Right atrium auricular region (tissue), 2 donors: ENCODE results near the gene TMOD4. TPM values are rescaled to one million over a fixed set of nuclear protein-coding genes. Genes with fewer than 3 reads are reported as not detected.
A peak's percentile ranks its signal among the peaks of the same experiment; 100 is the strongest.

ENCODE experiments used
- DNase-seq: peaks from one replicate; pipeline ENCODE4 v3.0.0-alpha.2; 2019; ENCODE audit warnings: low spot score
- H3K27ac ChIP-seq, 2 donors: fragments of 200-600 bp; sonication (generic); 1 replicate in 1 of 2; 2 replicates in 1 of 2; pipeline ENCODE4 v1.5.1; 2016 to 2019
- H3K27me3 ChIP-seq, 2 donors: fragments of 200-600 bp; sonication (generic); one replicate each; pipeline versions ENCODE4 v1.5.1 to v1.6.0; 2017 to 2019
- H3K36me3 ChIP-seq: fragments of 200-600 bp; sonication (generic); one replicate; pipeline ENCODE4 v1.5.1; 2016
- H3K4me1 ChIP-seq, 2 donors: fragments of 200-600 bp; sonication (generic); one replicate each; pipeline versions ENCODE4 v1.5.1 to v1.6.0; 2017 to 2019
- H3K4me3 ChIP-seq, 2 donors: fragments of 200-600 bp; sonication (generic); 1 replicate in 1 of 2; 2 replicates in 1 of 2; pipeline ENCODE4 v1.5.1; 2017 to 2019; ENCODE audit warnings: mild to moderate bottlenecking in 1 of 2, moderate library complexity in 1 of 2
- H3K9me3 ChIP-seq, 2 donors: fragments of 200-600 bp; sonication (generic); one replicate each; pipeline ENCODE4 v1.5.1; 2019
- total RNA-seq, 2 donors: library from RNA; depleted of rRNA; stranded (reverse); fragments of >200 nt; gene quantifications; one replicate each; pipeline ENCODE4 v1.1.0, GENCODE V29; 2016
- TF ChIP-seq, protein P1 (sequence below), 2 donors: fragments of 200-600 bp; sonication (generic); IDR thresholded peaks; one replicate each; pipeline ENCODE4 v1.5.1; 2019; ENCODE audit warnings: antibody characterized with exemption in 2 of 2

The TMOD4 gene
- total RNA-seq, 2 donors from 2014 or later = not detected

DNA sequence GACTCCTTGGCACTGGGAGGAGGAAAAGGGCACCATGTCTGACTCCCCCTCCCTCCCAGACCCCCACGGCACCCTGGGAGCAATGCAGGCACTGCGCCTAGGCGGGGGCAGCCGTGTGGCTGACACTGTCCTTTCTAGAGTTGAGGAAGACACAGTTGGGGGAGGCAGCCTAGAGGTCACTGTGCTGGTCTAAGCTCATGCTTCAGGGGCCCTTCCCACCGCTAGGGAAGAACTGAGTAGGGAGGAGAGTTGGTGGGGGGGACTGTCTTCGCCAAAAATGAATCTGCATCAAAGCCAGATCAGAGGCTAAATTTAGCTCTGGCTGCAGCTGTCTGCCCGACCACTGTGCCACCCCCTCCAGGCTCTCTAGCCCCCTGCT is 32.7 kb downstream of the TMOD4 start:
- no peaks in the 10 kb centered on the region for H3K9me3 ChIP-seq
- peaks cover 0 to 50% of the 10 kb centered on the region in 2 donors for H3K4me1 ChIP-seq
- peak overlapping the region in 1 of 2 donors; percentile 11 for H3K4me3 ChIP-seq
- H3K27ac ChIP-seq = peak overlapping the region; percentile 88 to 92
- DNase-seq = no peak
- peaks cover 14% of the 10 kb centered on the region for H3K36me3 ChIP-seq
- TF ChIP-seq, protein P1, sequence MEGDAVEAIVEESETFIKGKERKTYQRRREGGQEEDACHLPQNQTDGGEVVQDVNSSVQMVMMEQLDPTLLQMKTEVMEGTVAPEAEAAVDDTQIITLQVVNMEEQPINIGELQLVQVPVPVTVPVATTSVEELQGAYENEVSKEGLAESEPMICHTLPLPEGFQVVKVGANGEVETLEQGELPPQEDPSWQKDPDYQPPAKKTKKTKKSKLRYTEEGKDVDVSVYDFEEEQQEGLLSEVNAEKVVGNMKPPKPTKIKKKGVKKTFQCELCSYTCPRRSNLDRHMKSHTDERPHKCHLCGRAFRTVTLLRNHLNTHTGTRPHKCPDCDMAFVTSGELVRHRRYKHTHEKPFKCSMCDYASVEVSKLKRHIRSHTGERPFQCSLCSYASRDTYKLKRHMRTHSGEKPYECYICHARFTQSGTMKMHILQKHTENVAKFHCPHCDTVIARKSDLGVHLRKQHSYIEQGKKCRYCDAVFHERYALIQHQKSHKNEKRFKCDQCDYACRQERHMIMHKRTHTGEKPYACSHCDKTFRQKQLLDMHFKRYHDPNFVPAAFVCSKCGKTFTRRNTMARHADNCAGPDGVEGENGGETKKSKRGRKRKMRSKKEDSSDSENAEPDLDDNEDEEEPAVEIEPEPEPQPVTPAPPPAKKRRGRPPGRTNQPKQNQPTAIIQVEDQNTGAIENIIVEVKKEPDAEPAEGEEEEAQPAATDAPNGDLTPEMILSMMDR (IDR thresholded peaks at IDR 0.05) = no peak
- no peaks in the 10 kb centered on the region for H3K27me3 ChIP-seq

- Histone ChIP-seq H3K4me1 (peaks cover 0 to 47% of the 10 kb centered on the region in 2 donors), H3K36me3 (peaks cover 19% of the 10 kb centered on the region), H3K27me3 (no peaks in the 10 kb centered on the region), H3K27ac (peak overlapping the region; percentile 88 to 92), H3K4me3 (peak overlapping the region in 1 of 2 donors; percentile 11), H3K9me3 (no peaks in the 10 kb centered on the region)
- no peak for DNase-seq
- TF ChIP-seq, protein P1 (IDR thresholded peaks at IDR 0.05) = no peak
These were observed 33.2 kb downstream of the TMOD4 start for GRCh38 chr1:151142411-151143056.

- Histone ChIP-seq H3K4me3 (no peak overlapping the region), H3K9me3 (no peaks in the 10 kb centered on the region), H3K36me3 (peaks cover 40% of the 10 kb centered on the region), H3K27ac (no peak overlapping the region), H3K4me1 (peaks cover 0 to 9% of the 10 kb centered on the region in 2 donors), H3K27me3 (no peaks in the 10 kb centered on the region)
- TF ChIP-seq, protein P1 (IDR thresholded peaks at IDR 0.05) = no peak
- DNase-seq = no peak
These were observed 38.0 kb downstream of the TMOD4 start for GRCh38 chr1:151137789-151138188.

DNA sequence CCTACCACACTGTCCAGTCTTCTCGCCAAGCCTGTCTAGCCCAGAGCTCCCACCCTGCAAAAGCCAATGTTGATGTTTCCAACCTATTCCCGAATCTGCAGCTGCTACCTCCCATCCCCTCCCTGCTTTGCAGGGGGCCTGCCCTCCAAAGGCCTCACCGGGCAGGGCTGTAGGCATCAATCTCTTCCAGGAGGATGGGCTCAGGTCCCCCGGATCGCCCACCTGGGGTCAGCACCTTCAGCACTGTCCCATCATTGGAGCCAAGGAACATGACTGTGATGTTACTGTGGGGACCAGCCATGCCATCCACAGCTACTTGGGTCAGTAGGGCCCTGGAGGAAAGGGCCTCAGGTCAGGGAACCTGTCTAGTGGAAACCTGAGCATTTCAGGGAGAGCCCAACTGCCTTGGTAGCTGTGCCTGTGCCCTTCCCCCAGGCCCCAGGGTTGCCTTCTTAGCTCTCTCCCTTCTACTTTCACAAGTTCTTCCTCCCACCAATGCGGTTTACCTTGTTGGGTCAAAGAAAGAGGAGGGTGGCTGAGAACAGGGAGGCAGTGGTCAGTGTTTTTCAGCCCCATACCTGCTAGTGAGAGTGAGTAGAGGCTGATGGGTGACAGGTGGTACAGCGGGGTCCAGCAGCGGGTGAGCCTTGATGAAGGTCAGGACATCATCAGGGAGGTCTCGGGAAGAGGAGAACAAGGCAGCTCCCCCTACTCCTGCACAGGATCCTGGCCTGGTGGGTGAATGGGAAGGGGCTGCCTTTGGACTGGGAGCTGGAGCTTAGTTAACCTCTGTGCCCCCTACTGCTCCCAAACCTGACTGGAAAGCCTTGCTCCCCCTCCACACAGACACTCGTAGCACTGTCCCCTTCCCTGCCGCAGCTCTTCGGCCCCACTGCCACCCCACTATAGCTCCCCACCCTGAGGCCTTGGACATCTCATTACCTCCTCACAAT is 40.1 kb downstream of the TMOD4 start:
- TF ChIP-seq, protein P1 (IDR thresholded peaks at IDR 0.05) = no peak
- DNase-seq = no peak
- no peak overlapping the region for H3K27ac ChIP-seq
- H3K9me3 ChIP-seq = no peaks in the 10 kb centered on the region
- no peak overlapping the region for H3K4me3 ChIP-seq
- H3K4me1 ChIP-seq = peaks cover 0 to 18% of the 10 kb centered on the region in 2 donors
- peaks cover 40% of the 10 kb centered on the region for H3K36me3 ChIP-seq
- H3K27me3 ChIP-seq = no peaks in the 10 kb centered on the region

GRCh38 chr1:151134991-151135390 is 40.8 kb downstream of the TMOD4 start:
- H3K27me3 ChIP-seq = no peaks in the 10 kb centered on the region
- H3K4me1 ChIP-seq = peaks cover 0 to 22% of the 10 kb centered on the region in 2 donors
- H3K4me3 ChIP-seq = no peak overlapping the region
- no peak overlapping the region for H3K27ac ChIP-seq
- H3K9me3 ChIP-seq = no peaks in the 10 kb centered on the region
- H3K36me3 ChIP-seq = peaks cover 39% of the 10 kb centered on the region
- TF ChIP-seq, protein P1 (IDR thresholded peaks at IDR 0.05) = no peak
- DNase-seq = no peak
